SK-N-SH (cell line): ENCODE results near the gene MRGPRE. TPM values are rescaled to one million over a fixed set of nuclear protein-coding genes. Genes with fewer than 3 reads are reported as not detected.

ENCODE experiments used
- CTCF ChIA-PET: fragments of 300-600, 350-600 bp; formaldehyde crosslinking; extraction: SDS; loops from one replicate; lab custom pipeline; 2021; lab: Yijun Ruan, JAX
- POLR2A ChIA-PET: fragments of 350-600 bp; sonication (Branson Sonifier 250); formaldehyde crosslinking; extraction: SDS; loops from one replicate; lab custom pipeline; 2020; ENCODE audit warnings: antibody characterized with exemption, inconsistent platforms; lab: Yijun Ruan, JAX
- DNase-seq: peaks from one replicate; pipeline ENCODE4 v3.0.0; 2012
- H2AFZ ChIP-seq: fragments of 200-600 bp; sonication (generic); 2 replicates; pipeline ENCODE4 v1.8.1; 2016; ENCODE audit warnings: antibody characterized with exemption, mild to moderate bottlenecking, low read depth
- H3F3A ChIP-seq: fragments of 200-600 bp; sonication (generic); replicated peaks from 2 replicates; pipeline ENCODE3; 2016; ENCODE audit warnings: antibody characterized with exemption, mild to moderate bottlenecking; ENCODE audit not compliant: insufficient read depth
- H3K27ac ChIP-seq, 2 experiments: fragments of 200-500 bp in 1 of 2; fragments of 200-600 bp in 1 of 2; sonication (Bioruptor generic) in 1 of 2; sonication (generic), shearing (Covaris generic) in 1 of 2; 2 replicates each; pipeline versions ENCODE4 v1.5.1 to v1.6.1; 2014 to 2016; ENCODE audit warnings: low read depth in 2 of 2, inconsistent platforms in 1 of 2, low read length in 1 of 2, mild to moderate bottlenecking in 1 of 2, mixed read lengths in 1 of 2
- H3K27me3 ChIP-seq: fragments of 200-600 bp; sonication (generic), shearing (Covaris generic); 2 replicates; pipeline ENCODE4 v1.6.1; 2016; ENCODE audit warnings: mixed run types; ENCODE audit not compliant: insufficient read depth
- H3K36me3 ChIP-seq, 2 experiments: fragments of 200-500 bp in 1 of 2; fragments of 200-600 bp in 1 of 2; sonication (Bioruptor generic) in 1 of 2; sonication (generic) in 1 of 2; replicated peaks in 1 of 2; 2 replicates each; pipeline versions ENCODE3 to v1.5.1; 2014 to 2016; ENCODE audit warnings: low read length in 1 of 2, mild to moderate bottlenecking in 1 of 2; ENCODE audit not compliant: insufficient read depth in 2 of 2, control insufficient read depth in 1 of 2
- H3K4me1 ChIP-seq, 2 experiments: fragments of 200-500 bp in 1 of 2; fragments of 200-600 bp in 1 of 2; sonication (Bioruptor generic) in 1 of 2; sonication (generic), shearing (Covaris generic) in 1 of 2; 2 replicates each; pipeline versions ENCODE4 v1.5.1 to v1.6.1; 2014 to 2016; ENCODE audit warnings: low read depth in 1 of 2, low read length in 1 of 2, mixed run types in 1 of 2; ENCODE audit not compliant: insufficient read depth in 2 of 2, control insufficient read depth in 1 of 2
- H3K4me2 ChIP-seq: fragments of 200-600 bp; sonication (generic), shearing (Covaris generic); 2 replicates; pipeline ENCODE4 v1.6.1; 2017; ENCODE audit warnings: mixed run types
- H3K4me3 ChIP-seq, 2 experiments: fragments of 200-500 bp in 1 of 2; fragments of 200-600 bp in 1 of 2; sonication (Bioruptor generic) in 1 of 2; sonication (generic), shearing (Covaris generic) in 1 of 2; 2 replicates each; pipeline versions ENCODE4 v1.5.1 to v1.8.1; 2014 to 2016; ENCODE audit warnings: low read depth in 2 of 2, inconsistent platforms in 1 of 2, low read length in 1 of 2, mild to moderate bottlenecking in 1 of 2, mixed read lengths in 1 of 2, moderate library complexity in 1 of 2
- H3K79me2 ChIP-seq: fragments of 200-600 bp; sonication (generic); 2 replicates; pipeline ENCODE4 v1.8.1; 2017; ENCODE audit warnings: mild to moderate bottlenecking; ENCODE audit not compliant: insufficient read depth
- H3K9ac ChIP-seq: fragments of 200-600 bp; sonication (generic); 2 replicates; pipeline ENCODE4 v1.6.1; 2017; ENCODE audit warnings: mixed run types
- H3K9me2 ChIP-seq: fragments of 200-600 bp; sonication (generic); 2 replicates; pipeline ENCODE4 v1.6.1; 2017; ENCODE audit warnings: mixed run types
- H3K9me3 ChIP-seq: fragments of 200-600 bp; sonication (generic); 2 replicates; pipeline ENCODE4 v1.6.1; 2017; ENCODE audit warnings: mixed run types, mild to moderate bottlenecking, moderate library complexity
- H4K20me1 ChIP-seq: fragments of 200-600 bp; sonication (generic); 2 replicates; pipeline ENCODE4 v1.6.1; 2017; ENCODE audit warnings: mild to moderate bottlenecking, mixed run types; ENCODE audit not compliant: insufficient read depth
- CTCF ChIP-seq: fragments of 200-600 bp; sonication (generic); IDR thresholded peaks from 2 replicates; pipeline ENCODE4 v1.6.1; 2017; ENCODE audit warnings: antibody characterized with exemption, mild to moderate bottlenecking, moderate library complexity
- ELF1 ChIP-seq: IDR thresholded peaks from 2 replicates; pipeline ENCODE4 v1.4.0; 2012
- EP300 ChIP-seq, 2 experiments: IDR thresholded peaks; 2 replicates each; pipeline versions ENCODE4 v1.4.0 to v1.6.1; 2012; ENCODE audit warnings: borderline replicate concordance in 1 of 2, low read depth in 1 of 2, low read length in 1 of 2
- EZH2phosphoT487 ChIP-seq: fragments of 200-600 bp; sonication (generic); IDR thresholded peaks from 2 replicates; pipeline ENCODE4 v1.6.1; 2017; ENCODE audit warnings: low read depth, mixed run types, mild to moderate bottlenecking, antibody characterized with exemption, moderate library complexity, borderline replicate concordance
- FOSL2 ChIP-seq: IDR thresholded peaks from 2 replicates; pipeline ENCODE4 v1.4.0; 2012; ENCODE audit warnings: low read depth, mild to moderate bottlenecking, moderate library complexity, borderline replicate concordance
- IRF3 ChIP-seq: fragments of 150-350 bp; IDR thresholded peaks from 2 replicates; pipeline ENCODE4 v1.6.1; 2016; ENCODE audit warnings: mild to moderate bottlenecking, low read depth, low read length
- JUND ChIP-seq: IDR thresholded peaks from 2 replicates; pipeline ENCODE4 v1.4.0; 2012
- MAX ChIP-seq: IDR thresholded peaks from 2 replicates; pipeline ENCODE4 v1.4.0; 2012; ENCODE audit warnings: low read depth
- REST ChIP-seq: IDR thresholded peaks from 2 replicates; pipeline ENCODE4 v1.6.1; 2012; ENCODE audit warnings: mild to moderate bottlenecking, low read depth, low read length, moderate library complexity
- RXRA ChIP-seq: IDR thresholded peaks from 2 replicates; pipeline ENCODE4 v1.4.0; 2012; ENCODE audit warnings: low read depth, mild to moderate bottlenecking, borderline replicate concordance
- SMC3 ChIP-seq: IDR thresholded peaks from 2 replicates; pipeline ENCODE4 v1.6.1; 2012; ENCODE audit warnings: low read depth, low read length, improper control_type of control experiment
- TEAD4 ChIP-seq: IDR thresholded peaks from 2 replicates; pipeline ENCODE4 v1.4.0; 2012; ENCODE audit warnings: mild to moderate bottlenecking, borderline replicate concordance; ENCODE audit not compliant: insufficient read depth
- USF2 ChIP-seq: fragments of 150-350 bp; IDR thresholded peaks from 2 replicates; pipeline ENCODE4 v1.6.1; 2017; ENCODE audit warnings: antibody characterized with exemption, low read length, low read depth, borderline replicate concordance
- YY1 ChIP-seq: IDR thresholded peaks from 2 replicates; pipeline ENCODE4 v1.4.0; 2012; ENCODE audit warnings: low read depth, mild to moderate bottlenecking
- whole genome bisulfite sequencing: methylation state at CpG from one replicate; pipeline ENCODE4 v1.1.6; 2017; ENCODE audit warnings: low lambda C conversion rate; 5-methylcytosine and 5-hydroxymethylcytosine counted together
- polyA plus RNA-seq, 3 experiments: library from polyadenylated mRNA; depleted of rRNA; stranded (reverse); fragments of >200 nt; gene quantifications; 2 replicates each; pipeline ENCODE4 v1.2.3, GENCODE V29; 2012

MRGPRE gene
- polyA plus RNA-seq, 1 of the 3 experiments (the other 2 are of a cell fraction), result not detected

- no peak for TF ChIP-seq CTCF
- TF ChIP-seq ELF1, result no peak
- TF ChIP-seq RXRA, result no peak
- TF ChIP-seq TEAD4, result no peak
- TF ChIP-seq YY1, result no peak
- no peak for TF ChIP-seq USF2
These were observed 717 bp downstream of the MRGPRE start (continued) for GRCh38 chr11:3231550-3231850.

GRCh38 chr11:3230636-3231549 lies 1.3 kb downstream of the MRGPRE start:
- Histone ChIP-seq H3K36me3 (no peaks in the 10 kb centered on the region), H3K9me2 (no peaks in the 10 kb centered on the region), H3K4me3 (no peak overlapping the region), H3F3A (no peaks in the 10 kb centered on the region), H3K27me3 (no peaks in the 10 kb centered on the region), H3K79me2 (no peaks in the 10 kb centered on the region), H3K9ac (no peak overlapping the region), H4K20me1 (no peaks in the 10 kb centered on the region), H2AFZ (no peak overlapping the region), H3K9me3 (no peaks in the 10 kb centered on the region), H3K4me2 (no peak overlapping the region), H3K27ac (no peak overlapping the region), H3K4me1 (peaks cover 0 to 14% of the 10 kb centered on the region in 2 experiments; a peak in 1 of 4 replicates)
- ChIA-PET POLR2A (no interaction called here), CTCF (interaction anchor here (1.0 to 2.0 kb wide), 6 partner anchors 12 to 194 kb away, joined by 3 to 6 read pairs (median 4); no protein-coding TSS in a partner anchor)
- TF ChIP-seq EP300 (IDR thresholded peaks at IDR 0.05; ENCODE audit: borderline replicate concordance in 1 of 2, low read depth in 1 of 2, low read length in 1 of 2), result no peak
- TF ChIP-seq ELF1, result no peak
- TF ChIP-seq SMC3, result no peak
- TF ChIP-seq YY1, result no peak
- no peak for TF ChIP-seq REST
- no peak for TF ChIP-seq IRF3
- TF ChIP-seq FOSL2, result no peak
- no peak for TF ChIP-seq MAX
- TF ChIP-seq RXRA, result no peak
- TF ChIP-seq TEAD4, result no peak
- no peak for TF ChIP-seq USF2
- TF ChIP-seq EZH2phosphoT487, result no peak
- TF ChIP-seq JUND, result no peak
- WGBS, result 54% methylated on average over 11 of the region's 12 CpGs
- peak; percentile 29 for DNase-seq
